NCI-H345 treated with DMSO at 0.1 percent for 48 hours (cell line): ENCODE measurements around the gene GPD2.
"Not testable (repeated sequence)": the region's sequence is repeated elsewhere in the genome, so short reads cannot be mapped to it uniquely, and the experiment has no call there.

Source experiments
- DNase-seq: peaks from one replicate; lab custom pipeline; 2025; ENCODE audit not compliant: unreplicated experiment; lab: John Stamatoyannopoulos, UW

Gene GPD2

DNA sequence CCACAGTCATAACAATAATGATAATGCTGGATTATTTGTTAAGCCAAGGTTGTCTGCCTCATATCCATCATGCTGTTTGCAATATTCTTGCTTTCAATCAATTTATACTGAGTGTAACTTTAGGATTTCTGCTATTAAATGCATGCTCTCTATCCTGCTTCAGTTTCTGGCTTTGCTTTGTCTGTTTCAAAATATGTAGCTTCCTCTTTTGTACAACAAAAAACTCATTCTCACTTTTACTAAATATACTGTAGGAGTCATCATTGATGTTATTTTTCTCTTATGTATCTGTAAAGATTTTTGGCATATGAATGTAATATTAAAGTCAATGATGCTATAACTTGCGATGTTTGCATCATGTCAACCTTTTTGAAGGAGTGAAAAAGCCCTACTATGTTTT lies 149.3 kb downstream of the GPD2 start:
- no peak for DNase-seq

DNA sequence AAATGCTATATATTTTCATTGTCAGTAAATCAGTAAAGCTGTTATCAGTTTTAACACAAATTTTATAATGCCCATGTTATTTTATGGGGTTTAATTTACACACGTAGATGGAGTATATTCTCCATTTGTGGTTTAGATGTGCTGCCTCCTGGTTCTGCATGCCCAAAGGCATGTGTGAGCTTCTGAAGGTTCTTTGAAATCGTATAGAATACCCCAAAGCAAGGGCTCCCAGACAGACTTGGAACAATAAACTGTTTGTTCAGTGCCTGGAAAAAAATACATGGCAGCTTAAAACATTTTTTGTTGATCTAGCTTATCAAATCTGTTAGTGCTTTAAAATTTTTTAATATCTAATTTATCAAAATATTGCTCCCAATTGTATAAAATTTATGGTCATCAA lies 150.4 kb downstream of the GPD2 start:
- DNase-seq = no peak

DNA sequence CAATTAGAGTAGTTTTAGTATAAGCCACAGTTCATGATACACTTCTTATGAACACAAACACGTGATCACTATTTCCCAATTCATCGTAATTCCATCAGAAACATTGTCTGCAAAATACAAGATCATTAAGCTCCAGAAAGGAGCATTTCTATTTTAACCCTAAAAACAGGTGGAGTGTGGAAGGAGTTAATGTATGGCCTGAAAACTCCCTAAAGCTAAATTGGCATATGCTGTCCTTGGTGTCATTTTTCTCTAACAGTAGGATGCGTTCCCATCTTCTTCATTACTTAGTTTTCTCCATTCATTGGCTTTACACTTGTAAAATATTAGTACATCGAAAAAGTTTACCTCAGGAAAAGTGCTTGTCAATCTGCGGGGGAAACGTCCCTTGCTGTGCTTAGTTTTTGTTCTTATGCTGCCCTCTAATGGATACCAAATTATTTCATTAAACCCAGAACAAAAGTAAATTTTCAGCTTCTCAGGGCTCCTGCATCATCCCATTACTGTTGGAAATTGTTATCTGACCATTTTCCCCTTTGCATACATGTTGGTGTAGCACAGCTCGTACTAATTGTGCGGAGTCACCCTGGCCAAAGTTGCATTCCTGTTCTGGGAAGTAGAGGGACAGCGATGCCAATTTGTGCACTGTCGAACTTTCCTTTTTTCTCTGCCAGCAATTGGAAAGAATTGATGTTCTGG lies 153.4 kb downstream of the GPD2 start:
- DNase-seq = peak; percentile 25

DNA sequence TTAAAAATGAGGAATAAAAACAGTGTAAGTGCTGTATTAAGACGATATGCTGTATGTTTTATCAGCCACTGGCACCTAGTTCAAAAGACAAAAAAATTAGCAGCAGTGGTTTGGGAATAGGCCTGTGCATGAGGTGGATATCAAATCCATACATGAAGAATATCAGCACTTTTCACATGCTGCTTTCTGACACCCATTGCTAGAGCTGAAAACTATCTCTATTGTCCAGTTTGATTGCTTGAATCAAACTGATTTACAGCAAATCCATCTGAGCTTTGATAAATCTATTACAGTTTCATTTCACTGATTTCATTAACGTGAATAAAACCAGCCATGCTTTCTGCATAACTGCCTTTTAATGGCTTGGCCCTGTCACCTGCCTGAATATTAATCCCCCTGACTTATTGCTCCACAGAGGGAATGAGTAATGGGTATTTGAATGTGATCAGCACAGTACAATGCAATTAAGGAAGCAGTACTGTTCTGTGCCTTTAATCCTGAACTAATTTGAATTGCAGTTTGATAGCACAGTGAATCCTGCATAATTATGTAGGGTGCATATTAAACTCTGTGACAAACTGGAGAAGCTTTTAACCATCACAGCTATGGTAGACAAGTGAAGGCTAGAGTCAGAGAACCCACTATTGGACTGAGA lies 154.0 kb downstream of the GPD2 start:
- DNase-seq = no peak

DNA sequence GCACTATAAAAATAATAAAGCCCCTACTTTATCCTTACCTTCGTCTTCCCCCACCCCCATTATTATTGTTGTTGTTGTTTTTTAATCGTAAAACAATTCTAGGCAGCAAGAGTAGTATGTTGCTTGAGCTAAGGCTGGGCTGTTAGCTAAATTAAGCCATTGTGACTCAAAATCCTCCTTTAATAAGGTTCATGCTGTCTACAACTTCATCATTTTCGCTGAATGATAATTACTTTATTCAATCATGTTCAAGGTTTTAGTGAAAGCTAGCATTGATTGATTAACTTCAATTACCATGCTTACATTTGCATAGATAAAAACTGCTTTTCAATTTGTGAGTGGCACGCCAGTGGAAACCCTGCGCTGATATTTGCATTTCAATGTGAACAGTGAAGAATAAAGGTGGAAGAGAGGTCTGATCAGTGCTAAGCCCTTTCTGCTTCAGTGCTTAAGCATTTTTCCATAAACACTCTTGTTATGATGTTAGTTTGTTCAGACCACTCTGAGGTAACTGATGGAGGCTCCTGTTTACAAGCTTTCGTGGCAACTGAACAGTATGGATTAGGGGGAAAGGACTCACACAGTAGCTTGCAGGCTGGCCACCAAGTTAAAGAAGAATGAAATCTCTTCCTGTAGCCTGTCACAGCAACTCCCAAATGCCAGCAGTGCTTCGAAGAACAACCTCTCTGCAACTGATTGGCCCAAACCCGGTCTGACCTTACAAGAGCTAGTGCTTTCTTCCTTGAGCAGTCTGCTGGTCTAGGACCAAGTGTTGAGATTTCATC lies 156.8 kb downstream of the GPD2 start:
- no peak for DNase-seq

DNA sequence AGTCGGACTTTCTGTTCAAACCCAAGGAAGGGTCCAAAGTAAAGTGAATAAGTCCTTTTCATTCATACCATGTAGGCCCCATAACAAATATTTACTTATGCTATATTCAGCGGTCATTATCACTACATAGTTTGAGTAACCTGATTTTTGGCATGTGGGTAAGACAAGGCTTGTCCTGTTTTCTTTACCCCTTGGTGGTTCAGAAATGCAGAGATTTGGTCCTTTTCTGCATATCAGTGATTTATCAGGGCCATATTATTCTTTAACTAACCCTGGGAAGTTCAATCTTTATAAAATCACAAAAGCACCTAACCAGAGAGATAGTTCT lies 157.4 kb downstream of the GPD2 start:
- DNase-seq = no peak

DNA sequence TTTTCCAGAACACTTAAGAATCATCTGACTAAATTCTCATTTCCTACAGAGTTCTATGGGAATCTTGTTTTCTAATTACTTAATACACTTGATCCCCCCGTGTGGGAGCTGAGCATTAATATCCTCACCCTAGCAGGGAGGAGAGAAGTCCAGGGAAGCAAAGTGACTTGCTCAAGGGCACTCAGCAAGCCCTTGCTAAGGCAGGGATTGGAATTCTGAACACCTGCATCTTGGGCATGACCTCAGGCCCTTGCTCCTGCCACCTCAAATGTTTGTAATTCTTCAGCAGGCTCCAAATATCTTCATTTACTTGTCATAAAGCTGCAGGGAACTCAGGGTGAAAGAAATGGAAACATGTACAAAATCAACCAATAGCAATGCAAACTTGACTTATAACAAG lies 162.4 kb downstream of the GPD2 start:
- no peak for DNase-seq

DNA sequence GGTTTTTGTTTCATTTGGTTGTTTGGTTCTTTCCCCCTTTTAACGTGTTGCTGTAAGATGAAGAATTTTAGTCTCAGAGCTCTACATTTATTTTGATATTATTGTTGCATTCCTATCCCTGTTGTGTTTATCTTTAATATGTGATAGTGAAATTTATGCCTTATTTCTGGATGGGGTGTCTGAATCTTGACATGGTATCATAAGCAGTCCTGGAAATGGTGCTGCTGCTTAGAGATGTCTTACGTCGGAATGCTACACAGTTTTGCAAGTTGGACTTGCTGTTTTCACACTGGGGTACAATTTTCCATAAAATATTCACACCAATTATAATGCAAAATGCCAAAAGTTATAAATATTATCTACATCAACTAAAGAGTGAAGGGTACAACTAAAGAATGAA lies 164.0 kb downstream of the GPD2 start:
- DNase-seq = no peak

DNA sequence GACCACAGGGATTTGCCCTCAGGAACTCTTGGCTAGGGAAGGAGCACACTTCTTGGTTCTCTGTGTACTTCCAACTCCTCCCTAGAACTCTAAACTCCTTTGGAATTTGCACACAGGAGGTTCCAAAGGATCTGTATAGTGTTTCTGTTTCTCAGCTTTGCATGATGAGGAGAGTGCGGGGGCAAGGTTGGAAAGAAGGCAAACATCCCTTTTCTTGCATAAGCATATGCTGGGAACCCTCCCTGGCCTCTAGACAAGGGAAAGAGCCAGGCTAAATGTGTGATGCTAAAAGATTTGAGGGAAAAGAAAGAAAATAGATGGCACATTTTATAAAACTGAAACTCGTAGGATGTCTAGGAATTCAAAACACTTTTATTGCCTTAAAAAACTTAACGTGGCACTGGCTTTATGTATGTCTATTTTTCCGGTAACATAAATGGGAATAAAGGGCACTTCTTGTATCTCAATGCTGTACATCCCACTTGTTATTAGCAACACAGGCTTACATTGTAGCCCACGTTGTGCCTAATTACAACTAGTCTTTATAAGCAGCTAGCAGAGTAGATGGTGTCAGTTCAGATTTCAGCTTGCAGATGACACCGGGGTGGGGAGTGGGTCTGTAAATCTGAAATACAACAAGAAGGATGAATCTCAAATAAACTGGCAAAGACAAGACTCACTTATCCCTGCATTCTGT lies 165.8 kb downstream of the GPD2 start:
- no peak for DNase-seq

DNA sequence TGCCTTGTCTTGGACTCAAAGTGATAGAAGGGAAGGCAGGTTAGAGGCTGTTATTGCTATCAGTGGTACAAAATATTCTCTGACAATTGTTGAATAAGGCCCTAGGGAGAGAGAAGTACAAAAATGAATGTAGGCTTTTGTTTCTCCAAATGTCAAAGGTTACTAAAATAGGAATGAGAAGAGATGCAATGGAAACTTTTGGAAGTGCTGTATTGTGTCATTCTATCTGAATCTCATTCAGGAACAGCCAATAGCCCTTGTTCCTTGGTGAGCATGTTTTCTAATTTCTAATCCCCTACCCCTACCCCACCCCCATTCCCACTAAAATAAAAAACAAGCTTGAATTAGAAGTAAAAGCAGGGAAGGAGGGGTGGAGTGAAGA lies 166.4 kb downstream of the GPD2 start:
- no peak for DNase-seq

DNA sequence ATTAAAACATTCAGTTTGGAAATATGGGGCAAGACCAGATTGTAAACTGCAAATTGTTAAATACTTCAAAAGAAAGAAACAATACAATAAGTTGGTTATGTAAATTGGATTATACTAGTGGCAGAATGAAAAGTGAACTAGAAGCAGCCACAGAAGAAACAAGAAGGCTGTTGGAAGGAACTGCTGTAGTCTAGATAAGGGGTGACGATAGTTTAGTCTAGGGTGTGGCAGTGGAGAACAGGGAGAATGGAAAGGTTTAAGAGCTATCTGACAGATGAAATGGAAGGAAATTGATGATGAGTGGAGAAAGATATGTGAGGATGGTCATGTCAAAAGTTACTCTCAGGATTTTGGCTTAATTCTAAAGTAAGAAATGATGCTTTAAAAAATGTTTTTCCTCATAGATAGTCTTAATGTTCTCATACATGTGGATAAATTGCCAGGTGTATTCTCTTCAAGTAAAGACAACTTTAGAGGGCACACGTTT lies 179.7 kb downstream of the GPD2 start:
- no peak for DNase-seq

DNA sequence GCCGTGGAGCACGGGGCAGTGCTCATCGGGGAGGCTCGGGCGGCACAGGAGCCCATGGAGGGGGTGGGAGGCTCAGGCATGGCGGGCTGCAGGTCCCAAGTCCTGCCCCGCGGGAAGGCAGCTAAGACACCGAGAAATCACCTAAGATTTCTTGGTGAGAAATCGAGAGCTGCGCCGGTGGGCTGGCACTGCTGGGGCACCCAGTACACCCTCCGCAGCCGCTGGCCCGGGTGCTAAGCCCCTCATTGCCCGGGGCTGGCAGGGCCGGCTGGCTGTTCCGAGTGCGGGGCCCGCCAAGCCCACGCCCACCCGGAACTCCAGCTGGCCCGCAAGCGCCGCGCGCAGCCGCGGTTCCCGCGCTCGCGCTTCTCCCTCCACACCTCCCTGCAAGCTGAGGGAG lies 181.9 kb downstream of the GPD2 start:
- DNase-seq = not testable (repeated sequence)

DNA sequence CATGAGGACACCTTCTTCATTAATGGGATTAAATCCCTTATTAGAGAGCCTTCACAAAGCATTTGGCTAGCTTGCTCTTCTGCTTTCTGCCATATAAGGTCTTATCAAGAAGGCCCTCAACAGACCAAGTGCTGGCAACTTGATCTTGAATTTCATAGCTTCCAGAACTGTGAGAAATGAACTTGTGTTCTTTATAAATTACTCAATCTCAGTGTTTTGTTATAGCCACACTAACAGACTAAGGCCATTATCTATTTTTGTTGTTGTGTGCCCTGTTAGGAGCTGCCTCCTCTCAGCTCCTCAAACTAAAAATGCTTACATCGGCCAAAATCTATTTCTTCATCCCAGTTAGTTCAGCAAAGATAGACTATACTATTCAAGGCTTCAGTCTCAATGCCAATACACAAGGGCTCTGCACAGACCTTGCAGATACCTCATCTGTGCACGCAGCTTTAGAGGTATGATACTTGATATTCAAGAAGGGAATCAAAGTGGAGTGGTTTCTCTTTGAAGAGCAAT lies 182.9 kb downstream of the GPD2 start:
- DNase-seq = no peak

DNA sequence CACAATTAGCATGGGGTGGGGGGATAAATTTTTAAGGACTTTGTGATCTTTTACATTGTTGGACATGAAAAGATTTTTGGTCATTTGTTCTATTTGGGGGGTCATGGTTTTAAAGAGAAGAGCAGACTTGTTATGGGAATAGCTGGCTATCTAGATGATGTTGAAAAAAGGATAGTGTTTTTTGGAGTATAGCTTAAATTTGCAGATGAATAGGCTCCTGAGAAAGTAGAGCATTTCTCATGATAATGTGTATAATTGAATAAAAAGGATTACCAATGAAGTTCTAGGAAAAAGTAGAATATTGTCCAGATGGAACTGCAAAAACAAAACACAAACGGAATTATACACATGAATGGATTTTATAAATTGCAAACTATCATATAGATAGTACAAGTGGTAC lies 186.3 kb downstream of the GPD2 start:
- no peak for DNase-seq

DNA sequence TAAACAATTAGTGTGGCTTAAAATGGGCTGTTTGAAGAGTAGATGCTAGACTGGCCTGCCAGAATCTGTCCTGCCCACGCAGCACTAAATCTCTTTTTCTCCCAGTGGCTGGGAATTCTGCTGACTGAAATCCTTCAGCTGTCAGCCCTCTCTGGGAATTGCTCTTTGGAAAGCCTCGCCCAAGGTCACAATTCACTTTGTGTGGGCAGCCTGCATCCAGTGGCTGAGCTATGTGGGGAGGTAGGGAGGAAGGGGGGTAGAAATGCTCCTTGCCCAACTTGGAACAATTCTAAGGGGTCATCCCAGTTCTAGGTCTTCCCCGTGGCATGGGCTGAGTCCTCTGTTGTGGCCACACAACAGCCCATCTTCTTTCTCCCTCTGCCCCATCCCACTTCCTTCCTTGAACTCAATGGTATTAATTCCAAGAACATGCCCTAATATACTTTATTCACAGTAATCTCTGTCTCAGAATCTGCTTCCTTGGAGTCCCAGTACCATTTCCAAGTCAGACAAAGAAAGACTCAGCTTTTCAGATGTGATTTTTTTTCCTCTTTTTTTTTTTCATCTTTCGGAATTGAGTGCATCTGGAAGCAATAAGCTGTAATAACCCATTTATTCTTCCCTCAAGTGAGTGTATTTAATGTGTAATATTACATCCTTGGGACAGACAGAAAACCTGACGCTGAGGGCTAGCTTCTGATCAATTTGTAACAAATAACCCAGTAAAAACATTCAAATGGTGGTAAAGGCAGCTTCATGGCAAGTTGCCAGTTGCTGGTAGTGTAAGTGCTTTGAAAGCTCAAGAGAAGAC lies 189.4 kb downstream of the GPD2 start:
- DNase-seq = no peak

DNA sequence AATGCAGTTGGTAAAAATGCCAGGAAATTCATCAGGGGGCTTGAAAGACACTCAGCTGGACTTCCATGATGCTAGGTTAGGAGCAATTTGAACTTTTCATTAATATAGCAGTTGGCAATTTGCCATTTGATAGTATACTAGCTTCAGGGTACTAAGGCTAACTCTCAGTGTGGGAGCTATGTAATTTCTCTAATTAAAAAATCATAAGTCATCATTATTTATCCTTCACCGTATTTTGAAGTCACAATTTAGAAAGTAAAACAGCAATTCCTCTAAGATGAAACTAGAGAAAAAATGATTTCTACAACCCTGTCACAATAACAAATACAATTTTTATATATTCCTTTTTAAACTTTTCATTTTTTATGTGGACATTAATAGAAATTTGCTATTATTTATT lies 190.8 kb downstream of the GPD2 start:
- DNase-seq = no peak

DNA sequence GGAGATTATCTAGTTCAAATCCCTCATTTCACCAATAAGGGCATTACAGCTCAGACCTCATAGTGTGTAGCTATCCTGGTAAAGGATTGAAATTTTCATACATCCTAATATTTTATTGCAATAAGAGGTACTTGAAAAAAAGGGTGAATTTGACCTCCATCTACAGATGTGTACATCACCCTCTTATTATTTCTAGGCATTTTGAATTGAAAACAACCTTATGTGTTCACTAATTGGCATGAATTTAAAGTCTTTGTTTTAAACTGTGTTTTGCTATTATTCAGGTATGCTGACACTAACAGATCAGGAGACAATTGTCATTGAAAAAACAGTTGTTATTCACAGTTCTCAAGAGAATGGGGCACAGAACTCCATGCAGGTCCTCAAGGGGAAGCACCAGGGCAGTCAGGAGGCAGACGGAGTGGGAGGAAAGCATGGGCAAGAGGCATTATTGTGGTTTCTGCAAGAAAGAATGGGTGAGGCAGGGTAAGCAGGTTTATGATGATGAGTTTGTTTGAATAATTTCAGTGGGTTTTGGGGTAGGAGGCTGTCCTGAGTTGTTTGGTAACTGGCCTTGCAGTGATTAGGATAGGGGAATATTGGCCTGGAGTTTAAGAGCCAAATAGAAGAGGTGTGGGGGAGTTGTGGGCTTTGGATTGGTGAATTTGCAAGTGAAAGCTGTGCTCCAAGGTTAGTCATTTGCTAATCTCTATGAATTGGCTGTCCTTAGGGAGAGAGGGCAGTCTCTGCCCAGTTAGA lies 194.6 kb downstream of the GPD2 start:
- DNase-seq = no peak

DNA sequence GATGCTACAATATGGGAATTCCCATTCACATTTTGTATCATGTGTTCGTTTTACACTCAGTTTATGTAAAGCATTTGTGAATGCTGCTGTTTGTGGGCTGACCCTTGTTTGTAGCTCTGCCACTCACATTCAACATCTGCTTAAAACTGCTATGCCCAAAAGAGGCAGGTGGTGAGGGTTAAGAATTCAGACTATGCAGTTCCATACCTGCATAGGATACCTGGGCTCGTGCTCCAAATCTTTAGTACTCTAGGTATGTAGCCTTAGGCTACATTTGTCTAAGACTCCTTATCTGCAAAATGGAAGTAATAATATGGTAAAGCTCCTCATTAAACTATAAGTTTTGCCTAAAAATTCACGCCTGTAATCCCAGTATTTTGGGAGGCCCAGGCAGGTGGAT lies 199.5 kb downstream of the GPD2 start:
- no peak for DNase-seq
